Measurements from ENCODE around the gene PATZ1.

PATZ1 gene

DNA sequence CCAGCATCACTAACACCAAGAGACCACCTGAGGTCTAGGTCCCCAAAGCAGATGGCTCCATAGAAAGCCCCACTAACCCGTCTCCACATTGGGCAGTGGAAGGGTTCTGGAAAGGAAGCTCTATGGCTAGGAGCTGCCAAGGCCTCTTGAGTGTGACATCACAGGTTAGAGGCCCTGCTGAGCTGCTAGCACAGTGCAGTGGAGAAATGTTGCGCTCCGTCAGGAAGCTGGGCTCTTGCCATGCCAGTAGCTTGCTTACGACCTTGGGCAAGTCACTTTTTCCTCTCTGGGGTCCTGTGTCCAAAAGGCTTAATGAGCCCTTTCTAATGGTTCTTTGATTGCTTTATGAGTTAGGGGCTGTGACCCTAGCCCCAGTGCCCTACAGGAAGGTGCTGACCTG lies 64.4 kb downstream of the PATZ1 start:
- no peak for DNase-seq

DNA sequence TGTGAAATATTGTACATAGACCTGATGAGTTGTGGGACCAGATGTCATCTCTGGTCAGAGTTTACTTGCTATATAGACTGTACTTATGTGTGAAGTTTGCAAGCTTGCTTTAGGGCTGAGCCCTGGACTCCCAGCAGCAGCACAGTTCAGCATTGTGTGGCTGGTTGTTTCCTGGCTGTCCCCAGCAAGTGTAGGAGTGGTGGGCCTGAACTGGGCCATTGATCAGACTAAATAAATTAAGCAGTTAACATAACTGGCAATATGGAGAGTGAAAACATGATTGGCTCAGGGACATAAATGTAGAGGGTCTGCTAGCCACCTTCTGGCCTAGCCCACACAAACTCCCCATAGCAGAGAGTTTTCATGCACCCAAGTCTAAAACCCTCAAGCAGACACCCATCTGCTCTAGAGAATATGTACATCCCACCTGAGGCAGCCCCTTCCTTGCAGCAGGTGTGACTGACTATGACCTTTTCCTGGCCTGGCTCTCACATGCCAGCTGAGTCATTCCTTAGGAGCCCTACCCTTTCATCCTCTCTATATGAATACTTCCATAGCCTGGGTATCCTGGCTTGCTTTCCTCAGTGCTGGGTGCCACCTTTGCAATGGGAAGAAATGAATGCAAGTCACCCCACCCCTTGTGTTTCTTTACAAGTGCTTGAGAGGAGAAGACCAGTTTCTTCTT lies 66.2 kb downstream of the PATZ1 start:
- DNase-seq: no peak

DNA sequence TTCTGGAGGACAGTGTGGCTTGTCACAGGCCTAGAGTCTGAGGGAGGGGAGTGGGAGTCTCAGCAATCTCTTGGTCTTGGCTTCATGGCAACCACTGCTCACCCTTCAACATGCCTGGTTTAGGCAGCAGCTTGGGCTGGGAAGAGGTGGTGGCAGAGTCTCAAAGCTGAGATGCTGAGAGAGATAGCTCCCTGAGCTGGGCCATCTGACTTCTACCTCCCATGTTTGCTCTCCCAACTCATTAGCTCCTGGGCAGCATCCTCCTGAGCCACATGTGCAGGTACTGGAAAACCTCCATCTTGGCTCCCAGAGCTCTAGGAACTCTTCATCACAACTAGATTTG lies 66.8 kb downstream of the PATZ1 start:
- DNase-seq: no peak

DNA sequence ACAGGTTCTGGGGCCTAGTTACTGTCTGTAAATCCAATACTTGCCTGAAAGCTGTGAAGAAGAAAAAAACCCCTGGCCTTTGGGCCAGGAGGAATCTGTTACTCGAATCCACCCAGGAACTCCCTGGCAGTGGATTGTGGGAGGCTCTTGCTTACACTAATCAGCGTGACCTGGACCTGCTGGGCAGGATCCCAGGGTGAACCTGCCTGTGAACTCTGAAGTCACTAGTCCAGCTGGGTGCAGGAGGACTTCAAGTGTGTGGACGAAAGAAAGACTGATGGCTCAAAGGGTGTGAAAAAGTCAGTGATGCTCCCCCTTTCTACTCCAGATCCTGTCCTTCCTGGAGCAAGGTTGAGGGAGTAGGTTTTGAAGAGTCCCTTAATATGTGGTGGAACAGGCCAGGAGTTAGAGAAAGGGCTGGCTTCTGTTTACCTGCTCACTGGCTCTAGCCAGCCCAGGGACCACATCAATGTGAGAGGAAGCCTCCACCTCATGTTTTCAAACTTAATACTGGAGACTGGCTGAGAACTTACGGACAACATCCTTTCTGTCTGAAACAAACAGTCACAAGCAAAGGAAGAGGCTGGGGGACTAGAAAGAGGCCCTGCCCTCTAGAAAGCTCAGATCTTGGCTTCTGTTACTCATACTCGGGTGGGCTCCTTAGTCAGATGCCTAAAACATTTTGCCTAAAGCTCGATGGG lies 67.4 kb downstream of the PATZ1 start:
- DNase-seq: no peak

DNA sequence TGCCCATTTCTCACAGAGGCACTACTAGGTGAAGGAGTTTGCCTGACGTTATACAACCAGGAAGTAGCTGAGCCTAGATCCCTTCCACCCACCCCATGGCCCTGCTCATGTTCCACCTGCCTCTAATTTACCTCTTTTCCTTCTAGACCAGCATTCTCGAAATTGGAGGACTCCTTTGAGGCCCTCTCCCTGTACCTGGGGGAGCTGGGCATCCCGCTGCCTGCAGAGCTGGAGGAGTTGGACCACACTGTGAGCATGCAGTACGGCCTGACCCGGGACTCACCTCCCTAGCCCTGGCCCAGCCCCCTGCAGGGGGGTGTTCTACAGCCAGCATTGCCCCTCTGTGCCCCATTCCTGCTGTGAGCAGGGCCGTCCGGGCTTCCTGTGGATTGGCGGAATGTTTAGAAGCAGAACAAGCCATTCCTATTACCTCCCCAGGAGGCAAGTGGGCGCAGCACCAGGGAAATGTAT lies 68.0 kb downstream of the PATZ1 start:
- no peak for DNase-seq

DNA sequence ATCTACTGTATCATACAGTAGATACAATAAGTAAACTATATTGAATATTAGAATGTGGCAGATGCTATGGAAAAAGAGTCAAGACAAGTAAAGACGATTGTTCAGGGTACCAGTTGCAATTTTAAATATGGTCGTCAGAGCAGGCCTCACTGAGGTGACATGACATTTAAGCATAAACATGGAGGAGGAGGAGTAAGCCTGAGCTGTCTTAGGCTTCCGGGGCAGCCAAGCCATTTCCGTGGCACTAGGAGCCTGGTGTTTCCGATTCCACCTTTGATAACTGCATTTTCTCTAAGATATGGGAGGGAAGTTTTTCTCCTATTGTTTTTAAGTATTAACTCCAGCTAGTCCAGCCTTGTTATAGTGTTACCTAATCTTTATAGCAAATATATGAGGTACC lies 68.4 kb downstream of the PATZ1 start:
- DNase-seq: no peak

DNA sequence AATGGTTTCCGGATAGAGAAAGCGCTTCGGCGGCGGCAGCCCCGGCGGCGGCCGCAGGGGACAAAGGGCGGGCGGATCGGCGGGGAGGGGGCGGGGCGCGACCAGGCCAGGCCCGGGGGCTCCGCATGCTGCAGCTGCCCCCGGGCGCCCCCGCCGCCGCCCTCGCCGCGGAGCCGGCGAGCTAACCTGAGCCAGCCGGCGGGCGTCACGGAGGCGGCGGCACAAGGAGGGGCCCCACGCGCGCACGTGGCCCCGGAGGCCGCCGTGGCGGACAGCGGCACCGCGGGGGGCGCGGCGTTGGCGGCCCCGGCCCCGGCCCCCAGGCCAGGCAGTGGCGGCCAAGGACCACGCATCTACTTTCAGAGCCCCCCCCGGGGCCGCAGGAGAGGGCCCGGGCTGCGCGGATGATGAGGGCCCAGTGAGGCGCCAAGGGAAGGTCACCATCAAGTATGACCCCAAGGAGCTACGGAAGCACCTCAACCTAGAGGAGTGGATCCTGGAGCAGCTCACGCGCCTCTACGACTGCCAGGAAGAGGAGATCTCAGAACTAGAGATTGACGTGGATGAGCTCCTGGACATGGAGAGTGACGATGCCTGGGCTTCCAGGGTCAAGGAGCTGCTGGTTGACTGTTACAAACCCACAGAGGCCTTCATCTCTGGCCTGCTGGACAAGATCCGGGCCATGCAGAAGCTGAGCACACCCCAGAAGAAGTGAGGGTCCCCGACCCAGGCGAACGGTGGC lies 69.5 kb downstream of the PATZ1 start:
- DNase-seq: no peak

Data from stimulated activated CD4-positive, alpha-beta T cell treated with anti-CD3 and anti-CD28 coated beads, Interleukin-4, amount 100 ng/mL, for 4 hours (primary cell).